Activated CD4-positive, alpha-beta memory T cell treated with anti-CD3 and anti-CD28 coated beads for 36 hours (primary cell): Measurements from ENCODE around the gene NFATC1. TPM values are rescaled to one million over a fixed set of nuclear protein-coding genes. Genes with fewer than 3 reads are reported as not detected.
"Not testable (repeated sequence)": the region's sequence is repeated elsewhere in the genome, so short reads cannot be mapped to it uniquely, and the experiment has no call there.

Experiments used
- CTCF ChIA-PET: fragments of 350-600 bp; sonication (Branson Sonifier 250); formaldehyde crosslinking; loops from one replicate; lab custom pipeline; 2021; ENCODE audit warnings: antibody characterized with exemption, inconsistent platforms; lab: Charles Lee
- POLR2A ChIA-PET: fragments of 350-600 bp; sonication (Branson Sonifier 250); formaldehyde crosslinking; loops from one replicate; lab custom pipeline; 2021; ENCODE audit warnings: antibody characterized with exemption; lab: Charles Lee
- DNase-seq: peaks from one replicate; pipeline ENCODE4 v3.0.0-alpha.2; 2020
- H3K27ac Mint-ChIP-seq: one replicate; pipeline ENCODE4 v1.8.0; 2021; ENCODE audit warnings: mixed read lengths
- H3K27me3 Mint-ChIP-seq: one replicate; pipeline ENCODE4 v1.8.0; 2021; ENCODE audit warnings: mixed read lengths
- H3K36me3 Mint-ChIP-seq: one replicate; pipeline ENCODE4 v1.8.0; 2021; ENCODE audit warnings: mixed read lengths
- H3K4me1 Mint-ChIP-seq: one replicate; pipeline ENCODE4 v1.8.0; 2021; ENCODE audit warnings: low read depth, mixed read lengths
- H3K4me3 Mint-ChIP-seq: one replicate; pipeline ENCODE4 v1.8.0; 2021; ENCODE audit warnings: mild to moderate bottlenecking, mixed read lengths
- H3K9me3 Mint-ChIP-seq: one replicate; pipeline ENCODE4 v1.8.0; 2021; ENCODE audit warnings: mixed read lengths
- intact Hi-C: fragments of 100-400 bp; cut with micrococcal nuclease; formaldehyde crosslinking; loops from one replicate; pipeline ENCODE4 v1.15.1; 2023
- total RNA-seq, 2 experiments: library from RNA; stranded (reverse); gene quantifications; one replicate each; pipeline ENCODE4 v1.2.3, GENCODE V29; 2021

Gene NFATC1
- total RNA-seq, 2 experiments from 2014 or later = 83.7 to 85.4 TPM

- no peak for DNase-seq
- CTCF ChIA-PET = no interaction called here
- peaks cover 16% of the 10 kb centered on the region for H3K4me1 Mint-ChIP-seq
- no peak overlapping the region for H3K4me3 Mint-ChIP-seq
- H3K27me3 Mint-ChIP-seq = no peaks in the 10 kb centered on the region
- no peak overlapping the region for H3K27ac Mint-ChIP-seq
- H3K9me3 Mint-ChIP-seq = no peaks in the 10 kb centered on the region
- intact Hi-C loops = no loop called here
- H3K36me3 Mint-ChIP-seq = peaks cover 16% of the 10 kb centered on the region
- POLR2A ChIA-PET = no interaction called here
Measured at GRCh38 chr18:79366177-79367094, 29.3 kb upstream of the NFATC1 start.

DNA sequence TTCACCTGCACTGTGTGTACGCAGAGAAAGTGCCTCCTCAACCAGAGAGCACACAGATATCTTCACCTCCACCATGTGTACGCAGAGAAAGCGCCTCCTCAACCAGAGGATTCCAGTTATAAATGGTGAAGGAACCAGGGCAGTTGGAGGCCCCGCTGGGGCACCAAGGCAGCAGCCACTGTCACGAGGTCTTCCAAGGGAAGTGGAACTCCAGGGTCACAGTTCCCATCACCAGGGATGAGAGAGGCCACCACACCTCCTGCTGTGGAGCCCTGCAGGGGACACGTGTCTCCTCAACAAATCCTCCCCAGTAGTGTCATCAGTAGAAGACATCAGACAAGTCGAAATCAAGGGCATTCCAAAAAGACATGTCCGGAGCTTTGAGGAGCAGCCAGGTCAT is 28.2 kb upstream of the NFATC1 start:
- H3K27me3 Mint-ChIP-seq = no peaks in the 10 kb centered on the region
- ChIA-PET CTCF (interaction anchor here (1.1 to 1.5 kb wide), 2 partner anchors 12 to 162 kb away, joined by 3 to 9 read pairs; no protein-coding TSS in a partner anchor), POLR2A (no interaction called here)
- peaks cover 9% of the 10 kb centered on the region for H3K36me3 Mint-ChIP-seq
- H3K9me3 Mint-ChIP-seq = no peaks in the 10 kb centered on the region
- H3K27ac Mint-ChIP-seq = no peak overlapping the region
- intact Hi-C loops = no loop called here
- H3K4me1 Mint-ChIP-seq = peaks cover 20% of the 10 kb centered on the region
- no peak overlapping the region for H3K4me3 Mint-ChIP-seq
- no peak for DNase-seq

GRCh38 chr18:79367989-79368388 is 27.7 kb upstream of the NFATC1 start:
- H3K4me1 Mint-ChIP-seq = peaks cover 20% of the 10 kb centered on the region
- no peaks in the 10 kb centered on the region for H3K27me3 Mint-ChIP-seq
- no peak overlapping the region for H3K27ac Mint-ChIP-seq
- peaks cover 9% of the 10 kb centered on the region for H3K36me3 Mint-ChIP-seq
- H3K4me3 Mint-ChIP-seq = no peak overlapping the region
- DNase-seq = no peak
- CTCF ChIA-PET = interaction anchor here (1.1 to 1.5 kb wide), 2 partner anchors 12 to 161 kb away, joined by 3 to 9 read pairs; no protein-coding TSS in a partner anchor
- intact Hi-C loops = no loop called here
- POLR2A ChIA-PET = no interaction called here
- no peaks in the 10 kb centered on the region for H3K9me3 Mint-ChIP-seq

- no peak overlapping the region for H3K4me3 Mint-ChIP-seq
Measured at GRCh38 chr18:79368681-79369080, 27.0 kb upstream of the NFATC1 start.

GRCh38 chr18:79371561-79372121 is 24.1 kb upstream of the NFATC1 start:
- H3K27ac Mint-ChIP-seq = peak overlapping the region; percentile 73
- H3K9me3 Mint-ChIP-seq = no peaks in the 10 kb centered on the region
- CTCF ChIA-PET = no interaction called here
- no peaks in the 10 kb centered on the region for H3K27me3 Mint-ChIP-seq
- DNase-seq = peak; percentile 27
- no peak overlapping the region for H3K4me3 Mint-ChIP-seq
- intact Hi-C loops = no loop called here
- peaks cover 20% of the 10 kb centered on the region for H3K4me1 Mint-ChIP-seq
- POLR2A ChIA-PET = no interaction called here
- peaks cover 3% of the 10 kb centered on the region for H3K36me3 Mint-ChIP-seq

More at GRCh38 chr18:79368681-79369080, 27.0 kb upstream of the NFATC1 start:
- H3K36me3 Mint-ChIP-seq = peaks cover 4% of the 10 kb centered on the region
- no peak overlapping the region for H3K27ac Mint-ChIP-seq
- DNase-seq = no peak
- intact Hi-C loops = no loop called here
- POLR2A ChIA-PET = no interaction called here
- no peaks in the 10 kb centered on the region for H3K9me3 Mint-ChIP-seq
- peaks cover 20% of the 10 kb centered on the region for H3K4me1 Mint-ChIP-seq
- no peaks in the 10 kb centered on the region for H3K27me3 Mint-ChIP-seq
- CTCF ChIA-PET = interaction anchor here (1.1 to 1.5 kb wide), 2 partner anchors 11 to 161 kb away, joined by 3 to 9 read pairs; no protein-coding TSS in a partner anchor

DNA sequence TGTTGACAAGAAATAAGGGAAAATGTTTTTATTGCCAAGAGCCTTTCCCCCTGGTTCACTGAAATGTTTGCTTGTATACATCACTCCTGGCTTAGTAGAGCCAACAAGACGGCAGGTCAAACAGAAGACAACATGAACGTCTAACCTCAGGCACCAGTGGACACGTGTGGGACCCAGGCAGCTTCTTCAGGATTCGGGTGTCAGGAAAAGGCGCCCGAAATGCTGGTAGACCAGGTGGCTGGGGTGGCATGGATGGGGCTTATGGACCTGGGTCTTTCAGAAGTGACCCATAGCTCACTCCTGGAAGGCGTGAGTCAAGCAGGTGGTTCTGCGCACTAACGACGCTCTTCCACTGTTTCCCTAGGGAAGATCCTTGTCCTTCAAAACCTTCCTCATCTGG is 23.3 kb upstream of the NFATC1 start:
- no peak for DNase-seq
- ChIA-PET CTCF (interaction anchor here (0.7 kb wide), 1 partner anchor 316 kb away, joined by 3 read pairs; no protein-coding TSS in a partner anchor), POLR2A (no interaction called here)
- intact Hi-C loops = no loop called here
- H3K9me3 Mint-ChIP-seq = no peaks in the 10 kb centered on the region
- H3K27ac Mint-ChIP-seq = no peak overlapping the region
- H3K4me3 Mint-ChIP-seq = no peak overlapping the region
- H3K27me3 Mint-ChIP-seq = no peaks in the 10 kb centered on the region
- peaks cover 3% of the 10 kb centered on the region for H3K36me3 Mint-ChIP-seq
- peaks cover 19% of the 10 kb centered on the region for H3K4me1 Mint-ChIP-seq

GRCh38 chr18:79372991-79373390 is 22.7 kb upstream of the NFATC1 start:
- Mint-ChIP-seq H3K36me3 (peaks cover 3% of the 10 kb centered on the region), H3K9me3 (no peaks in the 10 kb centered on the region), H3K27ac (no peak overlapping the region), H3K4me3 (no peak overlapping the region), H3K4me1 (peaks cover 17% of the 10 kb centered on the region), H3K27me3 (no peaks in the 10 kb centered on the region)
- intact Hi-C loops = no loop called here
- ChIA-PET CTCF (interaction anchor here (0.7 to 1.1 kb wide), 2 partner anchors 272 to 316 kb away, joined by 3 to 5 read pairs; no protein-coding TSS in a partner anchor), POLR2A (no interaction called here)
- no peak for DNase-seq

DNA sequence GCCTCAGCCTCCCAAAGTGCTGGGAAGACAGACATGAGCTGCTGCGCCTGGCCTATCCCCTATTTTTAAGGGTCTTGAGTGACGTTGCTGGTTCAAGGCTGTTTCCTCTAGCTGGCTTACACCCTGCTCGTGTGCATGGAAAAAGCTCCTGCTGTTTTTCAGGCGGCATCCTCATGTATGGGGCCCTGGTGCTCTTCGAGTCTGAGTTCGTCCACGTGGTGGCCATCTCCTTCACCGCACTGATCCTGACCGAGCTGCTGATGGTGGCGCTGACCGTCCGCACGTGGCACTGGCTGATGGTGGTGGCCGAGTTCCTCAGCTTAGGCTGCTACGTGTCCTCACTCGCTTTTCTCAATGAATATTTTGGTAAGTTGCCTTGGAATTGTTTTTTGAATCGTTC is 22.0 kb upstream of the NFATC1 start:
- ChIA-PET CTCF (interaction anchor here (1.1 kb wide), 1 partner anchor 271 kb away, joined by 5 read pairs; no protein-coding TSS in a partner anchor), POLR2A (no interaction called here)
- no peak overlapping the region for H3K4me3 Mint-ChIP-seq
- no peak overlapping the region for H3K27ac Mint-ChIP-seq
- no peaks in the 10 kb centered on the region for H3K27me3 Mint-ChIP-seq
- DNase-seq = no peak
- H3K36me3 Mint-ChIP-seq = peaks cover 3% of the 10 kb centered on the region
- H3K9me3 Mint-ChIP-seq = no peaks in the 10 kb centered on the region
- peaks cover 14% of the 10 kb centered on the region for H3K4me1 Mint-ChIP-seq
- intact Hi-C loops = no loop called here

GRCh38 chr18:79374408-79375171 is 21.1 kb upstream of the NFATC1 start:
- Mint-ChIP-seq H3K27ac (no peak overlapping the region), H3K4me1 (peaks cover 20% of the 10 kb centered on the region), H3K4me3 (no peak overlapping the region), H3K36me3 (peaks cover 5% of the 10 kb centered on the region), H3K9me3 (no peaks in the 10 kb centered on the region), H3K27me3 (no peaks in the 10 kb centered on the region)
- intact Hi-C loops = no loop called here
- CTCF ChIA-PET = interaction anchor here (1.0 to 3.0 kb wide), 5 partner anchors 15 to 273 kb away, joined by 3 to 15 read pairs (median 4); no protein-coding TSS in a partner anchor
- DNase-seq = no peak
- POLR2A ChIA-PET = interaction anchor here (0.6 kb wide), 1 partner anchor 340 kb away, joined by 3 read pairs; no protein-coding TSS in a partner anchor

GRCh38 chr18:79375441-79376154 is 20.1 kb upstream of the NFATC1 start:
- no peaks in the 10 kb centered on the region for H3K27me3 Mint-ChIP-seq
- no peaks in the 10 kb centered on the region for H3K9me3 Mint-ChIP-seq
- no peak overlapping the region for H3K27ac Mint-ChIP-seq
- intact Hi-C loops = no loop called here
- H3K36me3 Mint-ChIP-seq = peaks cover 5% of the 10 kb centered on the region
- peaks cover 20% of the 10 kb centered on the region for H3K4me1 Mint-ChIP-seq
- DNase-seq = no peak
- CTCF ChIA-PET = interaction anchor here (1.0 to 3.0 kb wide), 5 partner anchors 16 to 272 kb away, joined by 3 to 15 read pairs (median 4); no protein-coding TSS in a partner anchor
- POLR2A ChIA-PET = no interaction called here
- H3K4me3 Mint-ChIP-seq = no peak overlapping the region

- H3K27ac Mint-ChIP-seq, H3K27me3 Mint-ChIP-seq, intact Hi-C loops, H3K4me3 Mint-ChIP-seq, H3K36me3 Mint-ChIP-seq, DNase-seq, H3K9me3 Mint-ChIP-seq: not testable (repeated sequence)
- peaks cover 17% of the 10 kb centered on the region for H3K4me1 Mint-ChIP-seq
- ChIA-PET POLR2A (interaction anchor here (0.7 kb wide), 1 partner anchor 22 kb away, joined by 3 read pairs; no protein-coding TSS in a partner anchor), CTCF (interaction anchor here (0.6 to 7.0 kb wide), 5 partner anchors 12 to 271 kb away, joined by 3 to 176 read pairs (median 6); no protein-coding TSS in a partner anchor)
Measured at GRCh38 chr18:79376661-79377060, 19.1 kb upstream of the NFATC1 start.
